GM12874 (cell line): ENCODE measurements around the gene MID1.

ENCODE experiments used
- CTCF ChIP-seq: IDR thresholded peaks from 2 replicates; pipeline ENCODE4 v1.5.1; 2011; ENCODE audit warnings: low read depth, mild to moderate bottlenecking, control low read depth, low read length, moderate library complexity; ENCODE audit not compliant: insufficient read depth

Gene MID1

GRCh38 chrX:10542586-10542985, 77.8 kb downstream of the MID1 start:
- TF ChIP-seq CTCF = no peak

- TF ChIP-seq CTCF = no peak
Measured at GRCh38 chrX:10538831-10539230, 81.6 kb downstream of the MID1 start.

GRCh38 chrX:10537308-10537707, 83.1 kb downstream of the MID1 start:
- TF ChIP-seq CTCF = no peak

- no peak for TF ChIP-seq CTCF
Measured at GRCh38 chrX:10536744-10537143, 83.6 kb downstream of the MID1 start.

- TF ChIP-seq CTCF = no peak
Measured at GRCh38 chrX:10534611-10535010, 85.8 kb downstream of the MID1 start.

- no peak for TF ChIP-seq CTCF
Measured at GRCh38 chrX:10533696-10534365, 86.6 kb downstream of the MID1 start.

GRCh38 chrX:10531927-10532326, 88.5 kb downstream of the MID1 start:
- no peak for TF ChIP-seq CTCF

- TF ChIP-seq CTCF = no peak
Measured at GRCh38 chrX:10529344-10529743, 91.0 kb downstream of the MID1 start.
